ENCODE results near the gene PCID2.

GRCh38 chr13:113147206-113147605, 61.3 kb downstream of the PCID2 start:
- TF ChIP-seq RAD21 (IDR thresholded peaks at IDR 0.05; ENCODE audit: low read length) (no peak), EZH2phosphoT487 (IDR thresholded peaks at IDR 0.05; ENCODE audit: borderline replicate concordance, low read depth) (no peak)

All from SK-N-SH (cell line).